Kidney epithelial cell (primary cell): ENCODE measurements around the gene ZC3H7B. TPM values are rescaled to one million over a fixed set of nuclear protein-coding genes. Genes with fewer than 3 reads are reported as not detected.
"Not testable (repeated sequence)": the region's sequence is repeated elsewhere in the genome, so short reads cannot be mapped to it uniquely, and the experiment has no call there.

ENCODE experiments used
- DNase-seq: peaks from one replicate; pipeline ENCODE4 v3.0.0-alpha.2; 2010; ENCODE audit warnings: low read depth
- H3K27me3 ChIP-seq: 2 replicates; pipeline ENCODE4 v1.6.0; 2011; ENCODE audit warnings: low read length; ENCODE audit not compliant: control insufficient read depth, insufficient read depth
- H3K36me3 ChIP-seq: 2 replicates; pipeline ENCODE4 v1.5.1; 2011; ENCODE audit warnings: low read length; ENCODE audit not compliant: control insufficient read depth, insufficient read depth
- H3K4me3 ChIP-seq: 2 replicates; pipeline ENCODE4 v1.5.1; 2011; ENCODE audit warnings: low read depth, mild to moderate bottlenecking, control low read depth, low read length
- CTCF ChIP-seq: IDR thresholded peaks from 2 replicates; pipeline ENCODE4 v1.5.1; 2011; ENCODE audit warnings: mild to moderate bottlenecking, moderate library complexity, low read length, control low read depth, inconsistent platforms; ENCODE audit not compliant: insufficient read depth, poor library complexity, severe bottlenecking
- total RNA-seq: library from RNA; depleted of rRNA; stranded (reverse); fragments of >200 nt; gene quantifications from 2 replicates; pipeline ENCODE4 v1.2.3, GENCODE V29; 2015

ZC3H7B gene
- total RNA-seq, 1 donor from 2014 or later = 57.7 TPM

- H3K36me3 ChIP-seq = no peaks in the 10 kb centered on the region
- no peak for TF ChIP-seq CTCF
- DNase-seq = no peak
- H3K27me3 ChIP-seq = no peaks in the 10 kb centered on the region
- no peak overlapping the region for H3K4me3 ChIP-seq
Observed at GRCh38 chr22:41398921-41399320, 97.6 kb downstream of the ZC3H7B start.

- Histone ChIP-seq H3K36me3 (no peaks in the 10 kb centered on the region), H3K27me3 (no peaks in the 10 kb centered on the region), H3K4me3 (no peak overlapping the region)
- no peak for DNase-seq
- no peak for TF ChIP-seq CTCF
Observed at GRCh38 chr22:41401781-41402648, 100.7 kb downstream of the ZC3H7B start.

- H3K27me3 ChIP-seq, H3K36me3 ChIP-seq, DNase-seq, H3K4me3 ChIP-seq: not testable (repeated sequence)
Observed at GRCh38 chr22:41402851-41403250, 101.5 kb downstream of the ZC3H7B start.

GRCh38 chr22:41403532-41404318 lies 102.4 kb downstream of the ZC3H7B start:
- H3K27me3 ChIP-seq = no peaks in the 10 kb centered on the region
- peak; percentile 91 for TF ChIP-seq CTCF
- peak; percentile 44 for DNase-seq
- H3K4me3 ChIP-seq = no peak overlapping the region
- no peaks in the 10 kb centered on the region for H3K36me3 ChIP-seq

DNA sequence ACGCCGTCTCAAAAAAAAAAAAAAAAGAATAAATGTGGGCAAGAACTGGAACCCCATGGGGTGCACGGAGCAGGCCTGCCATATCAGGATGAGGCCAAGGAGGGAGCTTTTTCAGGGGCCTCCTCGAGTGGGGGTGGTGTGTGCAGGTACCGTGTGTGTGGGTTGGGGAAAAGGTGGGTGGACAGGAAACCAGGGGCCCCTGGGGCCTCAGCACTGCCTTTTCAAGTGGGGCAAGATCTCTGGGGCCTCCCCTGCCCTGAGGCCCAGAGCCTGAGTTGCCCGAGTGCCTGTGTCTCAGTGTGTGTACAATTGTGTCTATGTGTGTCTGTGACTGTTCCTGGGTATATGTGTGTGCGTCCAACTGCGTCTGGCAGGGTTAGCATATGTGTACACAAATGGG lies 104.3 kb downstream of the ZC3H7B start:
- Histone ChIP-seq H3K27me3 (no peaks in the 10 kb centered on the region), H3K36me3 (no peaks in the 10 kb centered on the region), H3K4me3 (no peak overlapping the region)
- TF ChIP-seq CTCF = no peak
- DNase-seq = no peak

DNA sequence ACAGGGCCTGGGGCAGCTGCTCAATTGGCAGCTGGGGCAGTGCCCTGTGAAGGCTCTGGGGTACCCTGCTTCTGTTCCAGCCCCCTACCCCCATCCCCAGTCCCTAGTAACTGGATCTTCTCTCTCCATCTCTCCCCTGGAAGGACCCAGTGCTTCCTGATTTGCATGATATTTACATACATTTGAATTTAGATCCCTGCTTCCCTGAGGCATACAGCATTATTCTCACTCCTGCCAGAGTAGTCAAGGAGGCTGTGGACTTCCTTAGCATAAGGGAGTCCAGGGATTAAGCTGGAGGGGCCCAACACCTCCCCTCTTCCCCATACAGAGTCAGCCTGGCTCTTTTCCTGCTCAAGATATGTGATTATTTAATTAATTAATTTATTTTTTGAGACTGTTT lies 105.1 kb downstream of the ZC3H7B start:
- no peak for TF ChIP-seq CTCF
- no peaks in the 10 kb centered on the region for H3K36me3 ChIP-seq
- no peaks in the 10 kb centered on the region for H3K27me3 ChIP-seq
- no peak overlapping the region for H3K4me3 ChIP-seq
- no peak for DNase-seq
